H1 (cell line): ENCODE data around the gene CCNL2. TPM values are rescaled to one million over a fixed set of nuclear protein-coding genes. Genes with fewer than 3 reads are reported as not detected.

ENCODE experiments used
- CTCF ChIA-PET: fragments of 300-600 bp; sonication (Branson Sonifier 250); formaldehyde crosslinking; loops from one replicate; lab custom pipeline; 2021; ENCODE audit not compliant: partially characterized antibody; lab: Charles Lee
- POLR2A ChIA-PET: fragments of 300-600 bp; sonication (Branson Sonifier 250); formaldehyde crosslinking; loops from one replicate; lab custom pipeline; 2021; ENCODE audit warnings: inconsistent platforms; ENCODE audit not compliant: partially characterized antibody; lab: Charles Lee
- DNase-seq, 2 experiments: peaks; one replicate each; pipeline versions ENCODE4 v3.0.0 to v3.0.0-alpha.2; 2010 to 2022; ENCODE audit warnings: low spot score in 2 of 2, low read depth in 1 of 2, mixed read lengths in 1 of 2
- FAIRE-seq: peaks from 2 replicates; lab custom pipeline; 2011; peaks lifted over from hg19 to GRCh38; lab: Jason Lieb, UNC
- H2AFZ ChIP-seq: 2 replicates; pipeline ENCODE4 v1.8.1; 2012; ENCODE audit warnings: low read length, inconsistent platforms
- H2AK5ac ChIP-seq: 2 replicates; pipeline ENCODE4 v1.6.1; 2013; ENCODE audit warnings: low read depth, low read length
- H2BK120ac ChIP-seq: replicated peaks from 2 replicates; pipeline ENCODE3; 2013; ENCODE audit warnings: low read depth, low read length, inconsistent platforms
- H2BK12ac ChIP-seq: 2 replicates; pipeline ENCODE4 v1.6.1; 2013; ENCODE audit warnings: low read depth, low read length
- H2BK15ac ChIP-seq: 2 replicates; pipeline ENCODE4 v1.6.1; 2013; ENCODE audit warnings: low read length
- H2BK20ac ChIP-seq: 2 replicates; pipeline ENCODE4 v1.6.1; 2013; ENCODE audit warnings: low read length
- H2BK5ac ChIP-seq: 2 replicates; pipeline ENCODE4 v1.6.1; 2013; ENCODE audit warnings: low read depth, low read length
- H3K14ac ChIP-seq: 2 replicates; pipeline ENCODE4 v1.6.1; 2013; ENCODE audit warnings: inconsistent platforms; ENCODE audit not compliant: insufficient read length
- H3K18ac ChIP-seq: 2 replicates; pipeline ENCODE4 v1.6.1; 2013; ENCODE audit warnings: low read length; ENCODE audit errors: extremely low read depth
- H3K23ac ChIP-seq: 2 replicates; pipeline ENCODE4 v1.6.1; 2013; ENCODE audit warnings: inconsistent platforms; ENCODE audit not compliant: insufficient read length
- H3K23me2 ChIP-seq: 2 replicates; pipeline ENCODE4 v1.6.1; 2013; ENCODE audit warnings: low read depth, low read length
- H3K27ac ChIP-seq: 2 replicates; pipeline ENCODE4 v1.6.1; 2011; ENCODE audit warnings: low read depth, low read length, inconsistent platforms
- H3K27me3 ChIP-seq, 4 experiments: replicated peaks in 1 of 4; 1 replicate in 1 of 4; 2 replicates in 3 of 4; pipeline versions ENCODE4 v1.6.1 to v1.8.1; 2011 to 2013; ENCODE audit warnings: low read length in 3 of 4, mild to moderate bottlenecking in 3 of 4, inconsistent platforms in 2 of 4, mixed read lengths in 2 of 4, moderate library complexity in 1 of 4; ENCODE audit not compliant: control insufficient read depth in 3 of 4, insufficient read depth in 3 of 4; ENCODE audit errors: extremely low read depth in 1 of 4
- H3K36me3 ChIP-seq, 4 experiments: 2 replicates each; pipeline versions ENCODE4 v1.6.1 to v1.8.1; 2011 to 2013; ENCODE audit warnings: mild to moderate bottlenecking in 4 of 4, low read length in 3 of 4, moderate library complexity in 2 of 4, control low read depth in 1 of 4, inconsistent platforms in 1 of 4; ENCODE audit not compliant: insufficient read depth in 4 of 4, control insufficient read depth in 2 of 4
- H3K4ac ChIP-seq: replicated peaks from 2 replicates; pipeline ENCODE3; 2013; ENCODE audit warnings: low read length, low read depth, mixed read lengths, inconsistent platforms; ENCODE audit not compliant: insufficient read length
- H3K4me1 ChIP-seq, 4 experiments: replicated peaks in 1 of 4; 1 replicate in 1 of 4; 2 replicates in 3 of 4; pipeline versions ENCODE4 v1.6.1 to v1.8.1; 2011 to 2013; ENCODE audit warnings: low read length in 3 of 4, inconsistent platforms in 2 of 4, mixed read lengths in 1 of 4; ENCODE audit not compliant: insufficient read depth in 4 of 4, control insufficient read depth in 3 of 4
- H3K4me2 ChIP-seq, 2 experiments: 2 replicates each; pipeline versions ENCODE4 v1.6.1 to v1.8.1; 2011 to 2013; ENCODE audit warnings: low read depth in 2 of 2, low read length in 2 of 2, control low read depth in 1 of 2, inconsistent platforms in 1 of 2, mild to moderate bottlenecking in 1 of 2; ENCODE audit not compliant: insufficient read depth in 1 of 2
- H3K4me3 ChIP-seq, 4 experiments: fragments of 200-600, 300-600 bp in 1 of 4; sonication (generic), shearing (Covaris generic), sonication (Bioruptor Twin) in 1 of 4; 2 replicates each; pipeline versions ENCODE4 v1.5.1 to v1.8.1; 2011 to 2016; ENCODE audit warnings: low read length in 4 of 4, low read depth in 3 of 4, control low read depth in 2 of 4, inconsistent platforms in 2 of 4, mild to moderate bottlenecking in 2 of 4, mixed read lengths in 1 of 4, moderate library complexity in 1 of 4; ENCODE audit not compliant: insufficient read depth in 2 of 4; ENCODE audit errors: extremely low read depth in 1 of 4
- H3K56ac ChIP-seq: replicated peaks from 2 replicates; pipeline ENCODE3; 2013; ENCODE audit warnings: low read depth, mild to moderate bottlenecking, mixed read lengths, low read length, inconsistent platforms; ENCODE audit not compliant: insufficient read length
- H3K79me1 ChIP-seq: 2 replicates; pipeline ENCODE4 v1.6.1; 2013; ENCODE audit warnings: low read depth, low read length, control low read depth
- H3K79me2 ChIP-seq, 2 experiments: 2 replicates each; pipeline versions ENCODE4 v1.6.1 to v1.8.1; 2012 to 2013; ENCODE audit warnings: low read length in 2 of 2, mild to moderate bottlenecking in 2 of 2, inconsistent platforms in 1 of 2; ENCODE audit not compliant: insufficient read depth in 2 of 2, control insufficient read depth in 1 of 2
- H3K9ac ChIP-seq, 4 experiments: replicated peaks in 1 of 4; 1 replicate in 1 of 4; 2 replicates in 3 of 4; pipeline versions ENCODE4 v1.6.1 to v1.8.1; 2011 to 2013; ENCODE audit warnings: low read depth in 3 of 4, low read length in 3 of 4, control low read depth in 2 of 4, mild to moderate bottlenecking in 2 of 4, moderate library complexity in 2 of 4, inconsistent platforms in 1 of 4; ENCODE audit errors: extremely low read depth in 1 of 4
- H3K9me3 ChIP-seq, 2 experiments: 2 replicates each; pipeline versions ENCODE4 v1.6.1 to v1.8.1; 2012 to 2013; ENCODE audit warnings: mild to moderate bottlenecking in 2 of 2, moderate library complexity in 2 of 2, control low read depth in 1 of 2, inconsistent platforms in 1 of 2, low read depth in 1 of 2, low read length in 1 of 2, mixed read lengths in 1 of 2; ENCODE audit not compliant: insufficient read depth in 2 of 2
- H4K20me1 ChIP-seq, 2 experiments: replicated peaks in 1 of 2; 2 replicates each; pipeline versions ENCODE3 to v1.8.1; 2011 to 2013; ENCODE audit warnings: inconsistent platforms in 2 of 2, low read length in 2 of 2, mild to moderate bottlenecking in 1 of 2; ENCODE audit not compliant: insufficient read depth in 2 of 2, control insufficient read depth in 1 of 2
- H4K5ac ChIP-seq: 2 replicates; pipeline ENCODE4 v1.6.1; 2013; ENCODE audit warnings: low read length, low read depth, mixed read lengths, inconsistent platforms; ENCODE audit not compliant: insufficient read length
- H4K8ac ChIP-seq: 2 replicates; pipeline ENCODE4 v1.8.0; 2013; ENCODE audit warnings: mild to moderate bottlenecking, moderate library complexity, low read length, inconsistent platforms; ENCODE audit not compliant: insufficient read depth; ENCODE audit errors: extremely low read depth
- H4K91ac ChIP-seq: replicated peaks from 2 replicates; pipeline ENCODE3; 2013; ENCODE audit warnings: low read length, mixed read lengths, inconsistent platforms; ENCODE audit not compliant: insufficient read length
- KDM4A ChIP-seq: IDR thresholded peaks from one replicate; pipeline ENCODE4 v1.7.1; 2012; ENCODE audit warnings: low read depth, mild to moderate bottlenecking, moderate library complexity, low read length, inconsistent platforms; ENCODE audit not compliant: severe bottlenecking
- WGBS, 2 experiments: shearing (Covaris generic) in 1 of 2; methylation state at CpG; one replicate each; pipeline versions ENCODE4 v1.1.6 to v1.1.7; 2013 to 2015; ENCODE audit warnings: low lambda C conversion rate in 2 of 2, mixed read lengths in 2 of 2, inconsistent platforms in 1 of 2, low coverage in 1 of 2, missing lambda C conversion rate in 1 of 2; ENCODE audit not compliant: insufficient replicate concordance in 2 of 2, insufficient coverage in 1 of 2, insufficient read length in 1 of 2; ENCODE audit errors: extremely low coverage in 1 of 2, missing lambda C conversion rate in 1 of 2; 5-methylcytosine and 5-hydroxymethylcytosine counted together
- polyA plus RNA-seq, 7 experiments: library from polyadenylated mRNA; depleted of rRNA in 3 of 7; stranded (reverse) in 5 of 7; unstranded in 2 of 7; fragments of >200 nt in 5 of 7; fragments of 200-250 nt in 2 of 7; gene quantifications; 1 replicate in 5 of 7; 2 replicates in 1 of 7; 4 replicates in 1 of 7; pipeline versions ENCODE4 v1.2.1 to v1.2.3, GENCODE V29; 2011 to 2013; ENCODE audit warnings: missing spikeins in 2 of 7, mixed read lengths in 2 of 7
- total RNA-seq: library from RNA; stranded (reverse); fragmentation: NEBNext Ultra II Directional; extraction: Animal tissue kit (Norgen Biotek cat#: 25700); gene quantifications from 2 replicates; pipeline ENCODE4 v1.2.1, GENCODE V29; 2021

The CCNL2 gene
- total and polyA plus RNA-seq, 2 of the 8 experiments (the other 6 are each of a cell fraction or from before 2014, with no cell fraction given) = 79.8 to 120 TPM

DNA sequence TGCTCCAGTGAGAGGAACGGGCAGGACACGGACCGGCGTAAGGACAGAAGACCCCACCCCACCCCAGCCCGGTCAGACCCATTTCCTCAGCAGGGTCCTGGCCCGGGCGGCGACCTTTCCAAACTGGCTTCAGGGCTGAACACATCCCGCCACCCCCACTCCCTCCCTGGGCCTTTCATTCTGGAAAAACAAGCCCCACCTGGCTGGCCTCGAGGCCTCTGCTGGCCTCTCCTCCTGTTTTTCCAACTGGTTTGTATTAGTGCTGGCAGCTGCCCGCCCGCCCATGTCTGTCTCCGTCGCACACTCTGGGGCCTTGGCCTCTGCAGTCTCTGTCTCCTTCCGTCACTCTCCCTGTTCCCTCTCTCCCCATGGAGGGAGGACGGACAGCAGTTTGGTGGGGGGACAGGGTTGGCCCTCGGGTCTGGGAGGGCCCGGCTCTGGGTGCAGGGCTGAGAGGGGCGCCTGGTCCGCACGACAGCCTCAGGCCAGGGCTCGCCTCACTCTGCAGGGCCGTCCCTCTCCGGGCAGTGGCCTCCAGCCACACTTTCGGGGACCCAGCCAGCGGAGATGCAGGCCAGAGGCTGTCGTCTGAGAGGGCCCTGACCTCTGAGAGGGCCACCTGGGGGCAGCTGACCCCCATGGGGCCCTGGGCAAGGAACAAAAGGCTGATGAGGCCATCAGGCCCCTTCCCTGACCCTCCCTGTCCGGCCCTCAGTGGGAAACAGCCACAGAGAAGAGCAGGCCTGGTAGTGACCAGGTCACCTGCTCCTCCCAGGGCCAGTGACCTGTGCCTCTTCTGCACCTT lies 39.3 kb downstream of the CCNL2 start:
- Histone ChIP-seq H3K4me2 (no peak overlapping the region), H3K79me2 (no peaks in the 10 kb centered on the region), H3K79me1 (no peaks in the 10 kb centered on the region), H3K23ac (no peak overlapping the region), H4K8ac (no peak overlapping the region; the same call in 1 of the 2 replicates), H3K27ac (no peak overlapping the region), H3K27me3 (peaks cover 5 to 7% (median 6%) of the 10 kb centered on the region in 4 experiments), H4K5ac (no peak overlapping the region), H2BK20ac (no peak overlapping the region), H3K9ac (no peak overlapping the region), H2BK15ac (peak overlapping the region; percentile 46), H3K4me1 (peaks cover 2 to 24% (median 17%) of the 10 kb centered on the region in 4 experiments), H3K4ac (no peak overlapping the region), H4K91ac (no peak overlapping the region), H2AFZ (no peak overlapping the region), H2AK5ac (no peak overlapping the region), H2BK5ac (peak overlapping the region; percentile 78; the same call in 1 of the 2 replicates), H3K4me3 (no peak overlapping the region), H3K18ac (peak overlapping the region; percentile 60; the same call in 1 of the 2 replicates), H2BK120ac (no peak overlapping the region), H4K20me1 (no peaks in the 10 kb centered on the region), H3K36me3 (no peaks in the 10 kb centered on the region), H3K9me3 (no peaks in the 10 kb centered on the region), H3K56ac (no peak overlapping the region), H2BK12ac (peak overlapping the region; percentile 50; the same call in 1 of the 2 replicates), H3K14ac (no peak overlapping the region), H3K23me2 (peaks cover 4% of the 10 kb centered on the region)
- no peak for DNase-seq
- ChIA-PET CTCF (interaction anchor here (0.7 to 2.9 kb wide), 4 partner anchors 12 to 57 kb away, joined by 3 to 18 read pairs (median 4); no protein-coding TSS in a partner anchor), POLR2A (interaction anchor here (0.7 to 4.0 kb wide), 5 partner anchors 11 to 30 kb away, joined by 3 to 19 read pairs (median 6); partner anchors contain the start of gene AURKAIP1)
- WGBS, 2 experiments = 88% methylated on average over 13 of the region's 28 CpGs; no CpG with 5 or more reads in 1 of the 2 experiments
- no peak for FAIRE-seq
- no peak for TF ChIP-seq KDM4A
